CD4-positive, alpha-beta T cell treated with Interleukin-6 at 100 ng/mL for 8 hours (primary cell): ENCODE measurements around the gene ZNG1C.
"Not testable (repeated sequence)": the region's sequence is repeated elsewhere in the genome, so short reads cannot be mapped to it uniquely, and the experiment has no call there.

Experiments used
- DNase-seq: peaks from one replicate; pipeline ENCODE4 v3.0.0-alpha.2; 2020; ENCODE audit warnings: mixed read lengths, low spot score

The ZNG1C gene

DNA sequence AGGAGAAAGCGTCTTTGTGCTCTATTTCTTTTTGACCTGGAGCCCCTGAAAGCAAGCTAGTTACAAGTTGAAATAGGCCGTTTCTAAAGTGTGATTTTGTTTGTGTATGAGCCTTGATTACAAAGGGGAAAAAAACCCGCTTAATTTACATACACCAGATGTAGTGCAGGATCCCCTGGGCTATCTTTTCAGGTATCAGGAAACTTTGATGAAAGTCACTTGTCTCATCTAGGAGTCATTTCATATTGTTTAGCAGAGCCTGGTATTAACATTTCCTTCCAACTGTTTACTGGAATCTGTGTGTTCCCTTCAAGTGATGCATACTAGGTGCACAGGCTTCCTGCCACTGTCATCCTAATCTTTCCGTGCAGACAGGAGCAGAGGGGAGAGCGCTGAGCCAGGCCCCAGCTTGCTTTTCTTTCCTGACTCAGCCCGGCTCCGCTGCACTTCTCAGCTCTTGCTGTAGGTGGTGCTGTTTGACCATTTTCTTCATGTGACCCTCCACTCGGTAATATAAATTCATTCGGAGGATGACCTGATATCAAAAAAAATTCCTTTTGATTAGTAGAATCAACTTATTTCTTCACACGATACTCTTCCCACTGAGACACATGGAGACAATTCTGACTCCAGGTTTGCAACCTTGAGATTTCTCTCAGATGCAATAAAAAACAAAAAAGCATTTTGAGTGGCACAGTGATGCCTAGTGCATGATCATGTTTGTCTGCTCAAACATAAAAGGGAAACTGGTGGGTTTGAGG lies 100.7 kb downstream of the ZNG1C start:
- not testable (repeated sequence) for DNase-seq

DNA sequence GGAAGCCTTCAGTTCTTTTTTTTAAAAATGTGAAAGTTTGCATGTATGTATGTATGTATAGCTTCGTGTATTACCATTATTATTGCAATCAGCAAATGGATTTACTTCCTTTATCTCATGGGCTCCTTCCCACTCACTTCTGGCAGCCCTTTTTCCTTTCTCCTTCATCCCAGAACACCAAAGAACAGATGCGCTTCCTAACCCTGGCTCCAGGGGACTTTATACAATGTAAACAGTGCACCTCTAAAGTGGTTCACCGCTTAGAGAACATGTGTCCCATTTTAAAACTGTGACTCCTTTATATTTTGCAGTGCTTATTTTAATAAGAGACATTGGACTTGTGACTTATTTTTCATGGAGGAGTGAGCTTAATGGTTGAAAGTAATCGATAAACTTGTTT lies 101.5 kb downstream of the ZNG1C start:
- DNase-seq = not testable (repeated sequence)

DNA sequence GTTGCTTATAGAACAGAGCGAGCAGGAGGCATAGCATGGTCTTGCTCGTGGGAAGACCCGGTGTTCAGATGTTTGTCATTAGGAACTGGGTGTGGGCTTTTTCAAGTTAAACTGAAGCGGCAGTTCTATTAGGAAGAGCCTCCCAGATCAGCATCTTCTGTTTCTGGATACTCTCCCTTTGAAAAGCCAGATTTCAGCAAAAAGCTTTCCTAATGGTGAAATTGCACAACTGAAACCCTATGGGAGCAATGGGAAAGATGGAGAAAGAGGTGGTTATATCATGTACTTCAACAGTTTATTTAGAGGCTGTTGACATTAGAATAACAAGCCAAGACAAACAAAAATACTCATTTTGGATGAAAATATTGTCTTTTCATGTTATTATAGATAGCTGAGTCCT lies 102.2 kb downstream of the ZNG1C start:
- not testable (repeated sequence) for DNase-seq
